NCI-H82 treated with DMSO at 0.1 percent for 48 hours (cell line): ENCODE data around the gene FAM236A.
"Not testable (repeated sequence)": the region's sequence is repeated elsewhere in the genome, so short reads cannot be mapped to it uniquely, and the experiment has no call there.

ENCODE experiments used
- DNase-seq: peaks from one replicate; lab custom pipeline; 2025; ENCODE audit not compliant: unreplicated experiment; lab: John Stamatoyannopoulos, UW

Gene FAM236A

GRCh38 chrX:72937906-72938305, at the start of gene FAM236A:
FAM236A (plus strand) TSS chrX:72938206; CDS start chrX:72938263, 57 bp downstream.
- DNase-seq = not testable (repeated sequence)

GRCh38 chrX:72889740-72890139, 48.3 kb upstream of the FAM236A start:
- DNase-seq = not testable (repeated sequence)

GRCh38 chrX:72912315-72912714, 25.7 kb upstream of the FAM236A start, which contains the start of gene FAM236C:
FAM236C (plus strand) TSS chrX:72912615; CDS start chrX:72912715, 100 bp downstream.
- DNase-seq = not testable (repeated sequence)

GRCh38 chrX:72916096-72916495, 21.9 kb upstream of the FAM236A start:
- not testable (repeated sequence) for DNase-seq

- DNase-seq = not testable (repeated sequence)
Observed at GRCh38 chrX:72932283-72932682, 5.7 kb upstream of the FAM236A start.

- DNase-seq = not testable (repeated sequence)
Observed at GRCh38 chrX:72936455-72936854, 1.6 kb upstream of the FAM236A start.

GRCh38 chrX:72936882-72937455, 1.0 kb upstream of the FAM236A start:
- not testable (repeated sequence) for DNase-seq

- not testable (repeated sequence) for DNase-seq
Observed at GRCh38 chrX:72942272-72942671, 4.3 kb downstream of the FAM236A start.

GRCh38 chrX:72943035-72943818, 5.2 kb downstream of the FAM236A start:
- not testable (repeated sequence) for DNase-seq

GRCh38 chrX:72943819-72944169, 5.8 kb downstream of the FAM236A start, which contains the start of gene DMRTC1:
DMRTC1 (minus strand) TSS chrX:72943837; CDS start chrX:72875694, 68,143 bp downstream.
- not testable (repeated sequence) for DNase-seq

- DNase-seq = not testable (repeated sequence)
Observed at GRCh38 chrX:72959971-72960370, 22.0 kb downstream of the FAM236A start.

- not testable (repeated sequence) for DNase-seq
Observed at GRCh38 chrX:72971859-72972258, 33.9 kb downstream of the FAM236A start.

GRCh38 chrX:72974885-72975284, 36.9 kb downstream of the FAM236A start:
- not testable (repeated sequence) for DNase-seq

- DNase-seq = not testable (repeated sequence)
Observed at GRCh38 chrX:72980894-72981469, 43.0 kb downstream of the FAM236A start.
